SK-N-SH (cell line): ENCODE measurements around the gene PTPRC.

Experiments
- CTCF ChIP-seq: fragments of 200-600 bp; sonication (generic); IDR thresholded peaks from 2 replicates; pipeline ENCODE4 v1.6.1; 2017; ENCODE audit warnings: antibody characterized with exemption, mild to moderate bottlenecking, moderate library complexity
- MAX ChIP-seq: IDR thresholded peaks from 2 replicates; pipeline ENCODE4 v1.4.0; 2012; ENCODE audit warnings: low read depth
- POLR2AphosphoS5 ChIP-seq: IDR thresholded peaks from 2 replicates; pipeline ENCODE4 v1.6.1; 2012; ENCODE audit warnings: low read depth, low read length
- RAD21 ChIP-seq: IDR thresholded peaks from 2 replicates; pipeline ENCODE4 v1.6.1; 2012; ENCODE audit warnings: mild to moderate bottlenecking, low read length
- RCOR1 ChIP-seq: fragments of 150-350 bp; IDR thresholded peaks from 2 replicates; pipeline ENCODE4 v1.6.1; 2017; ENCODE audit warnings: antibody characterized with exemption, low read length
- TAF1 ChIP-seq: IDR thresholded peaks from 2 replicates; pipeline ENCODE4 v1.6.1; 2012; ENCODE audit warnings: low read depth, mild to moderate bottlenecking, low read length, moderate library complexity, borderline replicate concordance
- YY1 ChIP-seq: IDR thresholded peaks from 2 replicates; pipeline ENCODE4 v1.4.0; 2012; ENCODE audit warnings: low read depth, mild to moderate bottlenecking

- TF ChIP-seq TAF1 (no peak), CTCF (no peak), MAX (no peak), RCOR1 (no peak), RAD21 (no peak), YY1 (no peak), POLR2AphosphoS5 (no peak)
Measured at GRCh38 chr1:198630863-198631262, 8.0 kb upstream of the PTPRC start.
